IPS DF 6.9 (cell line): ENCODE measurements around the gene ADAMTS6.

ENCODE experiments used
- DNase-seq: peaks from one replicate; pipeline ENCODE4 v3.0.0-alpha.2; 2013; ENCODE audit warnings: low read depth, low spot score
- H3K27ac ChIP-seq: one replicate; pipeline ENCODE4 v1.5.1; 2013; ENCODE audit warnings: low read length, control low read depth
- H3K27me3 ChIP-seq: 2 replicates; pipeline ENCODE4 v1.6.1; 2013; ENCODE audit warnings: mild to moderate bottlenecking, low read length; ENCODE audit not compliant: control insufficient read depth, insufficient read depth
- H3K36me3 ChIP-seq: 2 replicates; pipeline ENCODE4 v1.6.1; 2013; ENCODE audit warnings: low read length; ENCODE audit not compliant: control insufficient read depth, insufficient read depth
- H3K4me1 ChIP-seq: 2 replicates; pipeline ENCODE4 v1.6.1; 2013; ENCODE audit warnings: low read length; ENCODE audit not compliant: control insufficient read depth, insufficient read depth
- H3K4me3 ChIP-seq: 2 replicates; pipeline ENCODE4 v1.5.1; 2013; ENCODE audit warnings: mild to moderate bottlenecking, low read length
- H3K9me3 ChIP-seq: 2 replicates; pipeline ENCODE4 v1.6.1; 2013; ENCODE audit warnings: low read length, inconsistent platforms; ENCODE audit not compliant: control insufficient read depth, insufficient read depth
- WGBS: extraction: QIAGEN DNeasy Blood & Tissue Kit; methylation state at CpG from one replicate; pipeline ENCODE4 v1.1.7; 2013; ENCODE audit warnings: mixed read lengths, missing lambda C conversion rate; ENCODE audit not compliant: insufficient read length, insufficient coverage; 5-methylcytosine and 5-hydroxymethylcytosine counted together

Gene ADAMTS6

DNA sequence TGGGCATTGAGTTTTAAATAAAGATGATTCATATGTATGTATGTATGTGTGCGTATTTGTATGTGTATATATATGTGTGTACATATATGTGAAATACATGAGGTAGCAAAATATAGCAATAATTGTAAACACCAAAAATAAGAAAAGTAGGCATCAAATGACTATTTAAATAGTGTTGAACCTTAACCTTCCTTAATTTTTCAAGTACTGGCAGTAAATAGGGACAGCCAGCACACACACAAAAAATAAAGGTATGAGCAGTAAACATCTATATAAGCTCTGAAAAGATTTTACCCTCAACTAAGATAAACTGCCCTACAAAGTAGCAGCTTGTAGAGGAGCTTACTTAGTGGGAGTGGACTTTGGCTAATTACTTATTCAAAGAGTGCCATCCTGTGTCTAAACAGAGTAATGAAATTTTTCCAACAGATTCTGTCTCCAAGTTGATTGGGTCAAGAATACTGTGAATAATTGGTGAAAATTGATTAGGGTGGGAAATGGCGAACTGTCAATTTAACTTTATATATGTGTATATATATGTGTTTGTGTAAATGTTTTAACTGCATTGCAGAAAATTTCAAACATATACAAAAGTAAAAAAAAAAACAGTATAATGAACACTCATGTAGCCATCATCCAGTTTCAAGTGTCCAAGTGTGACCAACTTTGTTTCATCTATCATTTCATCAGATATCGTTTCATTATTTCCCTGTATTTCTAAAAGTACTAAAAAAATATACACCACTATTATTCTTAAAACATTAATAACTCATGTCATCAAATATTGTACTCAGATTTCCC lies 2.0 kb upstream of the ADAMTS6 start:
- DNase-seq = no peak
- H3K27ac ChIP-seq = no peak overlapping the region
- H3K27me3 ChIP-seq = no peaks in the 10 kb centered on the region
- H3K36me3 ChIP-seq = no peaks in the 10 kb centered on the region
- WGBS = 100% methylated on average over 1 of the region's 3 CpGs
- 0 out of 2 replicates have a peak, but pooled peaks cover 1% of the 10 kb centered on the region for H3K4me1 ChIP-seq
- no peaks in the 10 kb centered on the region for H3K9me3 ChIP-seq
- no peak overlapping the region for H3K4me3 ChIP-seq

DNA sequence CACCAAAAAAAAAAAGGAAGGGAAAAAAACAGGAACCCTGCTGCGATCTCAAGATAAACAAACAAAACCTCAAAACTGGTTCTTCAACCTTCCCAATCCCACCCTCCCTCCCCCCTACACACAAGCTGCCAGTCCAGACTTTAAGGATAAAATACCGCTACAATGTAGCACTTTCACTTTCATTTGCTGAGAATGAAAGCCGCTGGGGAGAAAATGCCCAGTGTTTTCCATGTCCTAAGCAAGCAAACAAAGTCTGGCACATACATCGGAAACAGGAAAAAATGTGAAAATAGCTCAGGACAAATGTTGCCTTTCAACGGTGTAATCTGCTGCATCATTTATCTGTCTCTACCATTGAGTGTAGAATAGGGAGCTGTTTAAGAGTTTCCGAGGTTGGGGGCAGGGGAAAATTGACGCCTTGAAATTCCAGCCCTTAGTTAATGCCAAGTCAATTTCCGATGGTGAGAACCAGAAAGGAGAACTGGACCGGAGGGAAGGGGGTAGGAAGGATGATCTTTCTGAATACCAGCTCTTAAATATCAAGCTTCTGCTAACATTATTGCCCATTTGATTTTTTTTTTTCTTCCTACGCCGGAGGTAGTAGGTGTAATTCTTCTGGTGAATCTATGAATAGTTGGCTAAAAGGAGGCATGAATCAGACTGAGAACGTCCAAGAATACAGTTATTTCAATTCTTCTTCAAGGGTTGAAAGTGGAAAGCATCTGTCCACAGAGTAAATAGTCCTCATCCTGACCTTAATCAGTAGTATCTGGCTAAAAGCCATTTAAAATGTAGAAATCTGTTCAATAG lies 1.2 kb upstream of the ADAMTS6 start:
- WGBS = no CpG with 5 or more reads among the region's 12 CpGs
- H3K36me3 ChIP-seq = no peaks in the 10 kb centered on the region
- H3K4me1 ChIP-seq = 0 out of 2 replicates have a peak, but pooled peaks cover 1% of the 10 kb centered on the region
- DNase-seq = no peak
- no peak overlapping the region for H3K27ac ChIP-seq
- peak overlapping the region; percentile 55; the same call in 1 of the 2 replicates for H3K4me3 ChIP-seq
- H3K27me3 ChIP-seq = no peaks in the 10 kb centered on the region
- no peaks in the 10 kb centered on the region for H3K9me3 ChIP-seq

DNA sequence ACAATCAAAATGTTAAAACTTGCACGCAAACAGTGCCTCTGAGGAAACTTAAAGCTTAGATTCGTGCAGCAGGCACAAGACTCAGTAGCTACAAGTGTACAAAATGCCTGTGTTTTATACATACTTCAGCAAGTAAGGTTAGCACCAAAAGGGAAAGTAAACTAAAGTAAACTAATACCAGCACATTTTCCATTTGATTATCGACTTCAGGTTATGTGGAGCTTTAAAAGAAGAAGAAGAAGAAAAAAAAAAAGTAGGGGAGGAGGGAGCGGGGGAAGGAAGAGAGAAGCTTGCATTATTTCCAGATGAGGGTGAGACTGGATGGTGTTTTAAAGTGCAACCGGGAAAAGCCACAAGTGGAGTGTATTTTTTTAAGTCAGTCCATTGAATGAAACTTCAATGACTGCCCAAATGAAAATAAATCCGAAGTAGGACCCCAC lies 596 bp upstream of the ADAMTS6 start:
- Histone ChIP-seq H3K36me3 (no peaks in the 10 kb centered on the region), H3K27me3 (no peaks in the 10 kb centered on the region), H3K27ac (no peak overlapping the region), H3K4me3 (peak overlapping the region; percentile 14; the same call in 1 of the 2 replicates), H3K4me1 (0 out of 2 replicates have a peak, but pooled peaks cover 1% of the 10 kb centered on the region), H3K9me3 (no peaks in the 10 kb centered on the region)
- no CpG with 5 or more reads among the region's 6 CpGs for WGBS
- no peak for DNase-seq

DNA sequence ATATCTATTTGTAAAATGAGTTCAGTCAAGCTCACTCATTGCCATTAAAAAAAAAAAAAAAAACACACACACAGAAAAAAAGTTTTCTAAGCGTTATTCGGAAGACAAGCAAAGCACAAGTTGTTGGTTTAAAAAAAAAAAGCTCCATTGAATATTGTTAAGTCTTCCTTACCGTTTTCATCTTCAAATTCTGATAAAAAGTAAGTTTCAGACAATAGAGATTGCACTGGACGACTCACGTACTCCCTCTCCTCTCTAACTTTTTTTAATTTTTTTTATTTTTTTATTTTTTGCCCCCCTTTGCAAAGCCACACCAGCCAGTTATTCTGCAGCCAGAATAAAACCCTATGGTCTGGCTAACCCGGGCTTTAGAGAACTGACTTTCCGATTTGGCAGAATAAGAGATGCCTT lies 544 bp downstream of the ADAMTS6 start:
- 0 out of 2 replicates have a peak, but pooled peaks cover 1% of the 10 kb centered on the region for H3K4me1 ChIP-seq
- no peaks in the 10 kb centered on the region for H3K36me3 ChIP-seq
- H3K27me3 ChIP-seq = no peaks in the 10 kb centered on the region
- no peaks in the 10 kb centered on the region for H3K9me3 ChIP-seq
- no CpG with 5 or more reads among the region's 7 CpGs for WGBS
- DNase-seq = no peak
- H3K4me3 ChIP-seq = peak overlapping the region; percentile 14; the same call in 1 of the 2 replicates
- no peak overlapping the region for H3K27ac ChIP-seq

DNA sequence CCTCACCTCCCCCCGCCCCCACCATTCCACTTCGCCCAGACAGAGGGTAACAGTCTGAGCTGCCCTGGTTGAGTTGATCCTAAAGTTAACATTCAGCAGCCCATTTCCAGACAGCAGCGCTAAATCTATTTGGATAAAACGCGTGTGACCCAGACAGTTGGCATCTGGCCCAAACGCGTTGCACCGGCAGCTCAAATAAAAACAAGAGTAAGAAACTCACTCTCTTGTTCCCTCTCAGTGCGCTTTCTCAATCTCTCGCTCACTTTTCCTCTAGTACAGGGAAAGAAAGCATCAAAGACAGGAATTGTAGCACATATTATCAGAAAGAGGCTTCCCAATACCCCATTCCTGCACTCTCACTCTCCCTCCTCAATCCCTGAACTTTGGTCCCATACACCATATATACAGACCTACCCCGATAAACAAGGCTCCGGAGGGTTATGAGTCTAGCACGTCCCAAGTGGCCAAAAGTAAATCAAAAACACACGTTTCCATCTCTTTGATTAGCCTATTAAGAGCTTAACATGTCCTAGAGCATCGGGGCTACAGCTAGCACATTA lies 1.3 kb downstream of the ADAMTS6 start:
- H3K4me3 ChIP-seq = peak overlapping the region; percentile 33; the same call in 1 of the 2 replicates
- no CpG with 5 or more reads among the region's 15 CpGs for WGBS

DNA sequence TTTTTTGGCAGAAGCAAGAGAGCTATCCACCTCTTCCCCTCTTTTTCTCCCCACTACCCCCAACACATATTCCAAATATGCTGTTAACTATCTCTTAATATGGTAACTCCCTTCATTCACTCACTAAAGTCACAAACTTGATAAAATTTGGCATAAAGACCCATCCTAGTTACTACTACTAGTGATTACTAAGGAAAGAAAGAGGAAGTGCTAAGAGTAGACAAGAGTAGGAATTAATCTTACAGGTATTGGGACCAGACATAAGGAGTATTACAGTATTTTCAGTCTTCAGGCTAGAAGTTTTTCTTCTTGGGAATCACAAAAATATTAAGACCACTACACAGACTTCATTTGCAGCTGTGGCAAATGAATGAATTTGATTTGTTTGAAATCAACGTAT lies 2.2 kb downstream of the ADAMTS6 start:
- Histone ChIP-seq H3K27me3 (no peaks in the 10 kb centered on the region), H3K36me3 (no peaks in the 10 kb centered on the region), H3K4me1 (0 out of 2 replicates have a peak, but pooled peaks cover 1% of the 10 kb centered on the region), H3K4me3 (no peak overlapping the region), H3K27ac (no peak overlapping the region), H3K9me3 (no peaks in the 10 kb centered on the region)
- no peak for DNase-seq
- no CpG with 5 or more reads among the region's 1 CpG for WGBS

More for the DNA sequence above, 1.3 kb downstream of the ADAMTS6 start:
- DNase-seq = no peak
- no peaks in the 10 kb centered on the region for H3K9me3 ChIP-seq
- 0 out of 2 replicates have a peak, but pooled peaks cover 1% of the 10 kb centered on the region for H3K4me1 ChIP-seq
- no peaks in the 10 kb centered on the region for H3K36me3 ChIP-seq
- no peaks in the 10 kb centered on the region for H3K27me3 ChIP-seq
- H3K27ac ChIP-seq = no peak overlapping the region

DNA sequence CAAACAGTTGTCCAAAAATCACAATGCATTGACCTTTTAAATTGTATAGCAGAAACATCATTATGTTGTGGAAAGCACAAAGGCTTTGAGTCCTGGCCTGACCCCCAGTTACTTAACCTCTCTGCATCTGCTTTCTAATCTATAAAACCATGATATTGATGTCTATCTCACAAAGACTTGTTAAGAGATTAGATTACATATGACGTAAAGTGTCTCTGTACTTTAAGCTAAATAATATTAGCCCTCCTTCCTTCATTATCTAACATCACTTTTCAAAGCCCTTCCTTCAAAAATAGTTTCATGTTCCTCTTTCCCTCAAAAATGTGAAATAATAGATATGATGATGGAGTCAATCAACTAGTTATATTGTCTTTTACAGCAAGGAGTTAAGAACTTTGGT lies 3.4 kb downstream of the ADAMTS6 start:
- Histone ChIP-seq H3K9me3 (no peaks in the 10 kb centered on the region), H3K4me1 (0 out of 2 replicates have a peak, but pooled peaks cover 1% of the 10 kb centered on the region), H3K27me3 (no peaks in the 10 kb centered on the region), H3K36me3 (no peaks in the 10 kb centered on the region), H3K4me3 (no peak overlapping the region), H3K27ac (no peak overlapping the region)
- no peak for DNase-seq
- WGBS = no CpG with 5 or more reads among the region's 1 CpG

DNA sequence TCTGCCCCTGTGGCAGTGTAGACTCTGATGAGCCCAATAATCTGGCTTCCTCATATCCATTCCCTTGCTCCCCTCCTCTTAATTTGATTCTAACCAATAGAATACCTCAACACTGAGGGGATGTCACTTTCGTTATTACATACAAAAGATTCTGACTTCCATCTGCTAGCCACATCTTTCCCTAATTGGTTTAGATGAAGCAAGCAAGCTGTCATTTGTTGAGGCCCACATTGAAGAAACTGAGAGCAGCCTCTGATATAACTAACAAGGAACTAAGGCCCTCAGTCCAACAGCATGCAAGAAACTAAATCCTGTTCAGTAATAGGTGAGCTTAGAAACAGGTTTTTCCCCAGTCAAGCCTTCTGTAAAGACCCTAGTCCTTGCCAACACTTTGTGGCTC lies 5.8 kb downstream of the ADAMTS6 start:
- Histone ChIP-seq H3K4me1 (0 out of 2 replicates have a peak, but pooled peaks cover 1% of the 10 kb centered on the region), H3K27ac (no peak overlapping the region), H3K36me3 (no peaks in the 10 kb centered on the region), H3K4me3 (no peak overlapping the region), H3K9me3 (no peaks in the 10 kb centered on the region), H3K27me3 (no peaks in the 10 kb centered on the region)
- DNase-seq = no peak
- WGBS = no CpG with 5 or more reads among the region's 1 CpG

DNA sequence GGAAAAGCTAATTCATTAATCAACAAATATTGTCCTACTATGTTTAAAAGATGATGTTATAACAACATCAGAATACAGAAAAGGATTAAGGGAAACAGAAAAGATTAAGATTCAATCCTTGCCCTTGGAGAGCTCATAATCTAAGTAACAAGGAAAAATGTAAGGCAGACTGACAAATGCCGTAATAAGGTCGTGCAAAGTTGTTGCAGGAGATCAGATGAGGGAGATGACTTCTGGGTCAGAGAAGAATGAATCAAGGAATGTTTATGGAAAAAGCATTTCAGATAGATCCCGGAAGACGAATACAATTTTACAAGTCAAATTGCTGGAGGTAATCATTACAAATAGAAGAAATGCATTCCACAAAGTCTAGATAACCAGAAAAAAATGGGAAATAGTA lies 6.4 kb downstream of the ADAMTS6 start:
- Histone ChIP-seq H3K4me1 (no peaks in the 10 kb centered on the region), H3K27me3 (no peaks in the 10 kb centered on the region), H3K4me3 (no peak overlapping the region), H3K36me3 (no peaks in the 10 kb centered on the region), H3K9me3 (no peaks in the 10 kb centered on the region), H3K27ac (no peak overlapping the region)
- WGBS = no CpG with 5 or more reads among the region's 4 CpGs
- no peak for DNase-seq

DNA sequence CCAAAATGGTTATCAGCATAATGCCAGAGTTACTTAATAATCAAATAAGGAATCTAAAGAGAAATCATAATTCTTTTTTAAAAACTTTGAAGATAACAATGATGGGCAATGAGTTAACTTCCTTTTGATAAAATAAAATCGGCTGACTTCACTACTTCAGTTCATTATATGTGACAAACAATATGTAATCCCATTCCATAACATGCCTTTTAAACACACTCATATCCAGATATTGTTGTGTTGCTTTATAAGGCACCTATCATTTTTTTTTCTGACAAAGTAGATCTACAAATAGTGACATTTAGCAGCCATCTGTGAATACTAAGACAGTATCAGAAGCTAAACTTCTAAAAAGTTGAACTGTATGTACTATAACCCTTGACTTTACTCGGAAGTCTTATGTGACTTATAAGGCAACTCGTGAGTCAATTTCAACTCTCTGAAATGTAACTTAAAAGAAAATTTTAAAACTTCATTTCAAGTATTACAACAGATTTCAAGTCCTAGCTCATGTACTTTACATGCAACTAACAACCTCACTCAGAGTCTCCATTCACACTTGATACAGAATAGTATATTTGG lies 7.5 kb downstream of the ADAMTS6 start:
- H3K4me1 ChIP-seq = no peaks in the 10 kb centered on the region
- no peaks in the 10 kb centered on the region for H3K9me3 ChIP-seq
- no peaks in the 10 kb centered on the region for H3K27me3 ChIP-seq
- no CpG with 5 or more reads among the region's 3 CpGs for WGBS
- H3K27ac ChIP-seq = no peak overlapping the region
- no peak for DNase-seq
- no peak overlapping the region for H3K4me3 ChIP-seq
- H3K36me3 ChIP-seq = no peaks in the 10 kb centered on the region
